ENCODE measurements around the gene PARVG.
A peak's percentile ranks its signal among the peaks of the same experiment; 100 is the strongest.

Gene PARVG

DNA sequence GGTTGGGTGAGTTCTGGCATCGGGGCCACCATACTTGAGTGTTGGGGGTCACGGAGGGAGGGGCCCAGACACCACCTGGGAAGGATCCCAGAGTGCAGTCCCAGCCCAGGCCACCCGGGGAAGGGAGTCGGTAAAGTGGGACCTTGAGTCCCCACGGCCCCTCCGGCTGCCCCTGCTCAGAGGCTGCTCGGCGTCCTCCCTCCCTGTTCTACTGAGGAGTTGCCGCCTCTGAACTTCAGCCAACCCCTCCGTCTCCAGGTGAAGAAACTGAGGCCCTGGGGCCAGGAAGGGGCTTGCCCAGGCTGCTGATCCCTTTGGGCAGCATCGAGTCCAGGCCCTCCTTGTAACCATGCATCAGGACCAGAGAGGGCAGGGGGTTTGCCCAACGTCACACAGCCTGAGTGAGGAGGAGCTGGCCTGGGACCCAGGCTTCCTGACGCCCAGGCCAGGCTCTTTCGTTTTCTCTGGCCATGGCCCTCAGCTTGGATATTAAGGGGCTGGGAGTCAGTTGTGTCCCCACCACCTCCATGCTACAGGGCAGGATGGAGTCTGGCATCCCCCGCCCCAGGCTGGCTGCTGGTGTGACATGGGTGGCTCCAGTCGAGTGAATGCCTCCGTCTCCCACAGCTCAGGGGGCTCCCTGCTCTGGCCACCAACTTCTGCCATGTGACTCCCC is 1.3 kb downstream of the PARVG start:
- no peak for DNase-seq

DNA sequence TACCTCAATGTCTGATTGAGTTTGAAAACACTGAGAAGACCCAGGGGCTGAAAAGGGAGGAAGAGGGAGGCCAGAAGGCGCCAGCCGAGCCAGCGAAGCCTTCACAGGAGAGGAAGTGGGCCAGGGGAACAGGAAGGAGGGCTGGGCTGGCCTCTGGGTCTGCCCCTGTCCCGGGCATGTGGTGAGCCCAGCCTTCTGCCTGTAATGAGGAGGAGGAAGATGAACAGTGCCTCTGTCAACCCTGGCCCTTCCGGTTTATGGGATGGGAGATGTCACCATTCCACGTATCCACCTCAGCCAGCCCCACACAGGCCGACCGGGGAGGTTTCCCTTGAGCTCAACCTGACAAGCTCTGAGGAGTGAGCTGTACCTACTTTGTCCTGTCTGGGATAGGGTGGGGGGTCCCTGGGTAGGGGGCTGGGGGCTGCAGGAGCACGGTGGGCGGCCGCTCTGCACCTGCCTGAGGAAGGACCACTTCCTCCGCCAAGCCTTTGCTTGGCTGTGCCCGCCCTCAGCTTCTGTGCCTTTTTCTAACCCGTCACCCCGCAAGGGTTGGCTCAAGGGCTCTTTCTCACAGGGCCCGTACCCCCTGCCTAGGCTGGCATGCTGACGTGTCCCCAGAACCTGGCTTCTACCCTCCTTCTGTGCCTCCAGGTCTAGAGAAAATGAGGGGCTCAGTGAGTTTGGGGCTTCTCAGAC is 2.0 kb downstream of the PARVG start:
- peak; percentile 33 for DNase-seq

DNA sequence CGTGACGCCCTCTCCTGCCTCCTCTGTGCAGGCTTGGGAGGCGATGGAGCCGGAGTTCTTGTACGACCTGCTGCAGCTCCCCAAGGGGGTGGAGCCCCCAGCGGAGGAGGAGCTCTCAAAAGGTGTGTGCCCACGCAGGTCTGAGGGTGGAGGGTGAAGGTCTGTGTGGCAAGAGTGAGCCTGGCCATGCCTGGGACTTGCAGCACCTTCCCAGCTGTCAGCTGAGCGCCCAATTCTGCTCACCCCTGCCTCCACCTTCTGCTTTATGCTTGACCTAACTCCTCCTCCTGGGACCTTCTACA is 2.5 kb downstream of the PARVG start:
- no peak for DNase-seq

- no peak for DNase-seq
Measured at GRCh38 chr22:44184006-44184405, 3.3 kb downstream of the PARVG start.

GRCh38 chr22:44185237-44186120 is 4.8 kb downstream of the PARVG start:
- no peak for DNase-seq

GRCh38 chr22:44186121-44186510 is 5.4 kb downstream of the PARVG start:
- no peak for DNase-seq

DNA sequence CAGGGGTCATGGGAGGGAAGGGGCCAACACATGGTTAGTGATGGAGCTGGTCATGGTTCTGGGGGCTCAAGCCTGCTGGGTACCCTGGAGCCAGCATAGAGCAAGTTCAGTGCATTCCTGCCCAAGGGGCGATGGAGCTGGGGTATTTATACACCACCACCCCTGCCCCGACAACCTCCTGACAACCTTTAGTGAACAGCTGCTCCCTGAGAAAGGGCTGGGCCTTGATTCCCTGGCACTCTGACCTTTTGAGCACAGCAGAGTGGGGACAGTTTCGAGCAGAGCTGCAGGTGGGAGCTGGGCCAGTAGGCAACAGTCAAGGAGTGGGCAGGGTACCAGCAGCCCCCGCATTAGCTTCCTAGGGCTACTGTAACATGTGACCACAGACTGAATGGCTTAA is 6.0 kb downstream of the PARVG start:
- no peak for DNase-seq

DNA sequence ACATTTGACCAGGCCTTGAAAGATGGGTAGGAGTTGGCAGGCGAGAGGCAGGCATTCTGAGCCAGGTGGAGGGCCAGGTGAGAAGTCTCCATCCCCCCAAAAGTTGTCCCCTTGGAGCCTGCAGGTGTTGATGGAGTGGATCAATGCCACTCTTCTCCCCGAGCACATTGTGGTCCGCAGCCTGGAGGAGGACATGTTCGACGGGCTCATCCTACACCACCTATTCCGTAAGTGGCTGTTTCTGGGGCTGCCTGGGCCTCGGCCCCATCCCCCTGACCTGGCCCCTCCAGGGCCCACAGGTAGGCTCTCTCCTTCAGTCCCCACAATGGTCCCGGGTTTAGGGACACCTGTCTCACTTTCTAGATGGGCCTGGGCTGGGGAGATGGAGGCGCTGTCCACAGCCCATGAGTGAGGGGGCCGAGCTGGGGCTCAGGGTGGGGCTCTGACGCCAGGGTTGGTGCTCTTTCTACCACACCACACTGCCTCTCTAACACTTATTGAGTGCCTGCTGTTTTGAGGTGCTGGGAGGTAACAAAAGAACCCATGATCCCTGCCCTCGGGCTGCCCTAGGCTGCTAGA is 7.0 kb downstream of the PARVG start:
- no peak for DNase-seq

GRCh38 chr22:44188316-44188715 is 7.6 kb downstream of the PARVG start:
- DNase-seq = no peak

DNA sequence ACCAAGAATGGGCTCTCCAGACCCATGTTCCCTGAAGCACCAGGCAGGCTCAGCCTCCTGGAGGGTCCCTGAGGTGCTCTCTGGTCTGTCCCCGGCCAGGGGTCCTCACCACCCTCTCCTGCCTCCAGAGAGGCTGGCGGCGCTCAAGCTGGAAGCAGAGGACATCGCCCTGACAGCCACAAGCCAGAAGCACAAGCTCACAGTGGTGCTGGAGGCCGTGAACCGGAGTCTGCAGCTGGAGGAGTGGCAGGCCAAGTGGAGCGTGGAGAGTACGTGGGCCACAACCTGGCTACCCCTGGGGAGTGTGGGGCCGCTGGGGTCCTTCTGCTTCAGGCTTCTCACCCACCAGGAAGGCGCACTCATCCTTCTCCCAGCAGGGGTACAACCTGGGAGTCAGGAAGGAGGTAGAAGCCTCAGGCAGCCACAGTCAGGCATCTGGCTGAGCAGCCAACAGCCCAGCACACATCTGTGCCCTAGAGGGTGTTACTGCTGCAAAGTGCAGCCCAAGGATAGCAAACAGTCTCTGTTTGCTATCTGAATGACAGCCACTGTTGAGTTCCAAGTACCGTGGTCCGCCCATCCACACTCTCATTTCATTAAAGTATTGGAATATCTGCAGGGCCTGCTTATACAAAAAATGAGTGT is 8.4 kb downstream of the PARVG start:
- no peak for DNase-seq

DNA sequence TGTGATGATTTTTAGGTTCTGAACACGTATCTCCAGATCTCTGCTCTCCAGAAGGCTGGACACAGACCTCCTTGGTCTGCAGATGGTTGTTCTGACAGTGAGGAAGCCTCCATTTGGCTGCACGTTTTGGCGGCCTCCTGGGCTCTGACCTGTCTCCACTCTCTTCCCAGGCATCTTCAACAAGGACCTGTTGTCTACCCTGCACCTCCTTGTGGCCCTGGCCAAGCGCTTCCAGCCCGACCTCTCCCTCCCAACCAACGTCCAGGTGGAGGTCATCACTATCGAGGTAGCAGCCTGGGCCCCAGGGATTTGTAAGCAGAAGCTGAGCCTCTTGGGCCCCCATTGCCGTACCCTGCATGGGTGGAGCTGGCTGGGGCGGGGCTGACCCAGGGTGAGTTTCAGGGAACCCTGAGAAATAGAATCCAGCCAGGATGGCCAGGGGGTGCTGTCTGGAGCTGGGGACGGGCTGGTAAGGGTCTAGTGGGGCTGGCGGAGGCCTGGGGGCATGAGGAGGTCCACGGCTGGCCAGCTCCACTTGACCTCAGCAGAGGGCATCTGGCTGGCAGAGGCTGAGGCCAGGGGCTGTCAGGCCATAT is 9.8 kb downstream of the PARVG start:
- DNase-seq = no peak

GRCh38 chr22:44191036-44191454 is 10.3 kb downstream of the PARVG start:
- no peak for DNase-seq

GRCh38 chr22:44192098-44192815 is 11.5 kb downstream of the PARVG start:
- no peak for DNase-seq

DNA sequence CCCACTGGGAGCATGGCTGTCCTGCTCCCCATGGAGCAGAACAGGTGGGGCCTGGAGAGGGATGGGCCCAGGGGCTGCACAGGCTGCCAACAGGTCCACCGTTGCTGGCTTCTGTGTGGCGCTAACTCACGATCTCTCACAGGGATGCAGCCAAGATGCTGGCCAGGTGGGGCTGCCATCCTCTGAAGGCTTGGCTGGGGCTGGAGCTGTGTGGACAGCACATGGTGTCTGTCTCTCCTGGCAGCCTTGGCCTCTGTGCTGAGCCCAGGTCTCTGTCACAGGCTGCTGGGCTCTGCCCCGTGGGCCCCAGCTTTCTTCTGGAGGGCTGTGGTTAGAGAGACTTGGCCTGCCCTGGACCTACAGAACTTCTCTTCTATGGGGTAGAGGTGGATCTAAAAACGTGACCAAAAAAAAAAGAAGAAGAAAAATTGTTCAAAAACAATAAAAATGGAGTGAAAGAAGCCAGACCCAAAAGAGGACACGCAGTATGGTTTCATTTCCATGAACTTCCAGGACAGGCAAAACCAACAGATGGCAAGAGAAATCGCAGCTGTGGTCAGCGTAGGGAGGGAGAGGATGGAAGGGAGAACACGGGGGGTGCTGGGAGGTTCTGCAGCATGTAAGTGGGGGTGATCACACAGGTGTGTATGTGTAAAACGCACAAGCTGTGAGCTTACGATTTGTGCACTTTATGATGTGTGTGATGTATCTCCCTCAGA is 12.2 kb downstream of the PARVG start:
- no peak for DNase-seq

DNA sequence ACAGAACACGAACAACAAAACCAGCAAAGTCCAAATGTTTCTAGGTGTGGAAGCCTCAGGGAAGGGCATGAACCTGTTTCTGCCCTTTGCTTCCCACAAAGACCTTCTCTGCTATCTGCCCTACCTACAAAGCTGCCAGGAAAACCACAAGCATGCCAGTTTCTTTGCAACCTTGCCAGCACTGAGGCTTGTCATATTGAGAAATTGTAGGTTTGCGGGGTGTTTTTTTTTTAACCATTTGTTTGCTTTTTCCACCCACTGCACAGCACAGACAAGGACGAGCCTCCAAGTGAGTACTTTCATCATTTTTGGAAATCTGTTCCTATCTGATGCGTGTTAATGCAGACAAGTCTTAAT is 12.8 kb downstream of the PARVG start:
- no peak for DNase-seq

DNA sequence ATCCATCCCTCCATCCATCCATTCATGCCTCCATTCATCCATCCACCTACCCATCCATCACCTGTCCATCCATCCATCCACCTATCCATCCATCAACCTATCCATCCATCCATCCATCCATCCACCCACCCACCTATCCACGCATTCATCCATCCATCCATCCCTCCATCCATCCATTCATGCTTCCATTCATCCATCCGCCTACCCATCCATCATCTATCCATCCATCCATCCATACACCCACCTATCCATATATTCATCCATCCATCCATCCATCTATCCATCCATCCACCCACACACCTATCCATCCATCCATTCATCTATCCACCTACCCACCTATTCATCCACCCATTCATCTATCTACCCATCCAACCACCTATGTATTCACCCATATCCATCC is 13.8 kb downstream of the PARVG start:
- no peak for DNase-seq

DNA sequence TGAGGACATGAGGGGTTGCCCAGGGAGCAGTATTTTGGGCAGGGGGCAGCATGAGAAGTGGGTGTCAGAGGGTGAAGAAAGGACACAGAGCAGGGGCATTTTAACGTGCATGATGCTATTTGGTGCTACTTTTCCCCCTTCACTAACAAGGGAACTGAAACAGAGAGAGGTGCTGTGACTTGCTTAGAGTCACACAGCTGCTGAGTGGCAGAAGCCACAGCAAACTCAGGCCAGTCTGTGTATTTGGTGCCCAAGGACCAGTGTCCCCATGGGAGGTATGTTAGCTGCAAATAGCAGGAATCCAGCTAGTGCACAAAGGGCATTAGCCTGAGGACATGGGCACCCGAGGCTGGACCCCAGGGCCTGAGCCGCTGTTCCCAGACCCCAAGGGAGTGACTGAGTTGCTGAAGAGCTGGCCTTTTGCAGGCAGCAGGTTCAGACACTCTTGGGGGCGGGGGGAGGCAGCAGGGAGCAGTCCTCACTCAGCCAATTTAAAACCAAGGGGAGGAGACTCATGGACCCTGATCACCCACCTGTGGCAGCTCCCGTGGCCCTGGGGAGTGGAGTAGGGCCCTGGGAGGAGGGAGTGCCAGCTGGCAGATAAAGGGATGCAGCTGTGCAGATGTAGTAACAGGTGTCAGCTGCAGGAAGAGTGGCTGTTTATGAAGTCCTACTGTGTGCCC is 14.6 kb downstream of the PARVG start:
- DNase-seq = no peak

GRCh38 chr22:44196241-44196640 is 15.5 kb downstream of the PARVG start:
- DNase-seq = no peak

DNA sequence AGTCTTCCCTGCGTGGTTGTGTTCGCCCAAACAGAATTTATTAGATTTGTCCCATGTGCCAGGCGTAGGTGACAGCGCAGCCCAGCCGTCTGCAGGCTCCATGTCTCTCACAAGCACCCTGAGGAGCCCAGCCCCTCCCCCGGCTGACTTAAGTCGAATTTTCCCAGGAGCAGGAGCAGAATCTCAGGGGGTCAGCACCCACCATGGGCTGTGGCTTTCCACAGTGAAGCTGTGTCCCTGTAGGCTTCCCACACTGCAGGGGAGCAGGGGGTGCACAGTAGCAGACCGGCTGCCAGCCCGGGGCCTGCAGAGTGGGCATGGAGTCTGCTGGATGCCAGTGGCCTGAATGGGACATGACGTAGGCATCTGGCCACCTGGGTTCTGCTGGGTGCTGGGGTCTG is 16.0 kb downstream of the PARVG start:
- no peak for DNase-seq

DNA sequence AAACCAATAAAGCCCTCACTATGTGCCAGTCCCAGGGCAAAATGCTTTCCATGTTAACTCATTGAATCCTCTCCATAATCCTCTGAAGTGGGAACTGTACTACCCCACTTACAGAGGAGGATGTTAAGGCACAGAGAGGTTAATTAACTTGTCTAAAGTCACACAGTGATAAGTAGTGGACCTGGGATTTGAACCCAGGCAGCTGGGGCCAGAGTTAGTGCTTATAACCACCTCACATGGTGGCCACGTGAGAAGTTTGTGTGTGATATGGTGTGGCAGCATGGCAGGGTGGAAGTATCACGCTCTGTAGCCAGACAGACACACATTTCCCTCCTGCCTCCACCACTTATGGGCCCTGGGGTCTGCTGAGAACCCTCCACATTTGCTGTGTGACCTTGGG is 16.5 kb downstream of the PARVG start:
- no peak for DNase-seq

GRCh38 chr22:44199164-44199563 is 18.4 kb downstream of the PARVG start:
- no peak for DNase-seq
